AG09309 (cell line): Measurements from ENCODE around the gene RAB31.

Experiments used
- DNase-seq: peaks from one replicate; pipeline ENCODE4 v3.0.0-alpha.2; 2010; ENCODE audit warnings: low read depth
- H3K4me3 ChIP-seq: 2 replicates; pipeline ENCODE4 v1.5.1; 2011; ENCODE audit warnings: mild to moderate bottlenecking, low read depth, low read length, moderate library complexity; ENCODE audit not compliant: control insufficient read depth
- TF ChIP-seq, protein P1 (sequence below): IDR thresholded peaks from 2 replicates; pipeline ENCODE4 v1.5.1; 2011; ENCODE audit warnings: mild to moderate bottlenecking, low read depth, low read length, inconsistent platforms; ENCODE audit not compliant: insufficient read depth, control insufficient read depth; ENCODE audit errors: missing control alignments

Gene RAB31

DNA sequence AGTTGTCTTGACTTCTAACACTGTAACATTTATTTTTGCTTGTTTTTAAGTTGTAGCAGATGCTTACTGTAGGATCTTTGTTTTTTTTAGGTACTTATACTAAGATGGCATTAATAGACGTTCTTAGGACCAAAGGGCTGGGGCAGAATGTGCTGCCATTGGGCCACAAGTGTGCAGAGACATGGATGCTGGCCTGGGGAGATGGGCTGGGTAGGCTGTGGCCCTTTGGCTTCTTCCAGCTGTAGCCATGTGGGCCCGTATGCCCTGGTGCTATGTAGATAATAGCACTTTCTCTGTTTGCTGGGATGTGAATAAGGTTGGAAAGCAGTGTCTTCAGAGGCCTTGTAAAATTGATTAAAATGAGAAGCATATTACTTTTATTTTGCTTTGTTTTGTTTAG is 18.8 kb downstream of the RAB31 start:
- TF ChIP-seq, protein P1, sequence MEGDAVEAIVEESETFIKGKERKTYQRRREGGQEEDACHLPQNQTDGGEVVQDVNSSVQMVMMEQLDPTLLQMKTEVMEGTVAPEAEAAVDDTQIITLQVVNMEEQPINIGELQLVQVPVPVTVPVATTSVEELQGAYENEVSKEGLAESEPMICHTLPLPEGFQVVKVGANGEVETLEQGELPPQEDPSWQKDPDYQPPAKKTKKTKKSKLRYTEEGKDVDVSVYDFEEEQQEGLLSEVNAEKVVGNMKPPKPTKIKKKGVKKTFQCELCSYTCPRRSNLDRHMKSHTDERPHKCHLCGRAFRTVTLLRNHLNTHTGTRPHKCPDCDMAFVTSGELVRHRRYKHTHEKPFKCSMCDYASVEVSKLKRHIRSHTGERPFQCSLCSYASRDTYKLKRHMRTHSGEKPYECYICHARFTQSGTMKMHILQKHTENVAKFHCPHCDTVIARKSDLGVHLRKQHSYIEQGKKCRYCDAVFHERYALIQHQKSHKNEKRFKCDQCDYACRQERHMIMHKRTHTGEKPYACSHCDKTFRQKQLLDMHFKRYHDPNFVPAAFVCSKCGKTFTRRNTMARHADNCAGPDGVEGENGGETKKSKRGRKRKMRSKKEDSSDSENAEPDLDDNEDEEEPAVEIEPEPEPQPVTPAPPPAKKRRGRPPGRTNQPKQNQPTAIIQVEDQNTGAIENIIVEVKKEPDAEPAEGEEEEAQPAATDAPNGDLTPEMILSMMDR: no peak
- no peak overlapping the region for H3K4me3 ChIP-seq
- no peak for DNase-seq

DNA sequence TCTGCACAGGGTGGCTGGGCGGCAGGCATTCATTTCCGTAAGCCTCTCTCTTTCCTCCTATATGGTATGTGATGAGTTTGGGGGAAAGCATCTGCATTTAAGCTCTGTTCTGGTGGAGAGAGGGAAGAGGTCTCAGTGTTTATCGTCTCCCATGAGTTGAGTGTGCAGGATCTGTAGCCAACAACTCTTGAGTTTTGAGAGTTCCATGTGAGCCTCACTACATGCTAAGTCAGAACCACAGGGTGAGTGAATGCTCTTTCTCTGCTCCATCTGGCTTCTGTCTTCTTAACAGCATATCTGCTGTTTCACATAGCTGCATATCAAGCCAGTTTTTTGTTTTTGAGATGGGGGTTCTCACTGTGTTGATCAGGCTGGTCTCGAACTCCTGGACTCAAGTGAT is 22.7 kb downstream of the RAB31 start:
- DNase-seq: no peak

DNA sequence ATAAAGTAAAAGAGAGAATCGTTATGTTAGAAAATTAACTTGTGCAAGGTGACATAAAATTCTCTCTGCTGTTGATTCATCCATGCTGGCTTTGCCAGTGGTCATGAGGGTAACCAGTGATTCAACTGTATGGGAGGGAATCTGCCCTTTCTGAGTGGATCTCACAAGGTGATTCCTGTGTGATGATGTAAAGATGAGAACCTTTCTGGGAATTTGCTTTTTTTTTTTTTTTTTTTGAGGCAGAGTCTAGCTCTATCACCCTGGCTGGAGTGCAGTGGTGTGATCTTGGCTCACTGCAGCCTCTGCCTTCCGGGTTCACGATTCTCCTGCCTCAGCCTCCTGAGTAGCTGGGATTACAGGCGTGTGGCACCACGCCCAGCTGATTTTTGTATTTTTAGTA is 23.3 kb downstream of the RAB31 start:
- DNase-seq: no peak
- no peak overlapping the region for H3K4me3 ChIP-seq
- TF ChIP-seq, protein P1: no peak

More for the DNA sequence above, 22.7 kb downstream of the RAB31 start:
- TF ChIP-seq, protein P1: no peak
- no peak overlapping the region for H3K4me3 ChIP-seq

DNA sequence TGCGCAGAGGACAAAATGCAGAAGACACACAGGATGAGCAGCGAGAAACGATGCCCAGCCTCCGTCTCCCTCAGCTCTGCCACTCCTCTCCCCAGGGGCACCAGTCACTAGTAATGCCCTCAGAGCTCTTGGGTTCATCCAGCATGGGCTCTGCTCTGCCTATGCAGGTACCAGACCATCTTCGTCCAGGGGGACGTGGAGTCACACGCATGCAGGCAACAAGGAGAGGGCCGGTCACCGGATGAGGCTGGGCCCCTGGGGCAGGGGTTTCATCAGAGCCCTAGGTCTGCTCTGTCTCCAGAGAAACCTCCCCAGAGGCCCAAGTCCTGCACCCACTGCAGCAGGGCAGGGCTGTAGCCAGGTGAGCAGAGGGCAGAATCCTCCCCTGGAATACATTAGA is 23.9 kb downstream of the RAB31 start:
- TF ChIP-seq, protein P1: no peak
- no peak for DNase-seq
- no peak overlapping the region for H3K4me3 ChIP-seq

DNA sequence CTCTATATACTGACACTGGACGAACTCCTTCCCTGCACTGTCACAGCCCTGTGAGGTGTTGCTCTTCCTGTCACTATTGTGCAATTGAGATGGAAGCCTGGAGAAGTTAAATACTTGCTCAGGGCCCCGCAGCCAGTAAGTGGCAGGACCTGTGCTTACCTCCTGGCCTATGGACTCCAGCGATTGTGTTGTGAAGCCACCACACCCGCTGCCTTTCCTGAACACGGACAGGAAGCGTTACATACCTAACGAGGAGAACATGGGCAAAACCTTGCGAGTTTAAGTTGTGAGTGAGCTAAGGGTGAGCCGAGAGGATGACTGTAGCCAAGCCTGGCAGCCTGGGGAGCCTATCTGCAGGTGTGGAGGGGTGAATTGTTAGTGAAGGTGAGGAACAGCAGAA is 26.1 kb downstream of the RAB31 start:
- no peak overlapping the region for H3K4me3 ChIP-seq
- TF ChIP-seq, protein P1: no peak
- no peak for DNase-seq

DNA sequence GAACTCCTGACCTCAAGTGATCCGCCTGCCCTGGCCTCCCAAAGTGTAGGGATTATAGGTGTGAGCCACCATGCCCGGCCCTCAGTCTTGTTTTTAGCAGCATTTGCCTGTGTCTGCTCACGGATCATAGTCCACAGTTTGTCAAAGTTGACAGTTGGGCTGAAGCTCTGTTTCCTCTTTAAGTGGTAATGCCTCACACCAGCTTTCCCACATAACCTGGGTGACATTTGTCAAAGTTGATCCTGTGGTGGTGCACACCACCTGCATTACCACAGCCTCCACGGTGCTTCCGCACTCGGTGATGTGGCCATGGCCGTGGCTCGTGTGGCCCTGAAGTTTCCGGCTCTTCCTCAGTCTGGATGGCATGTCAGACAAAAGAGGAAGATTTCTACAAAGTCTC is 27.1 kb downstream of the RAB31 start:
- H3K4me3 ChIP-seq: no peak overlapping the region
- TF ChIP-seq, protein P1: no peak
- no peak for DNase-seq

DNA sequence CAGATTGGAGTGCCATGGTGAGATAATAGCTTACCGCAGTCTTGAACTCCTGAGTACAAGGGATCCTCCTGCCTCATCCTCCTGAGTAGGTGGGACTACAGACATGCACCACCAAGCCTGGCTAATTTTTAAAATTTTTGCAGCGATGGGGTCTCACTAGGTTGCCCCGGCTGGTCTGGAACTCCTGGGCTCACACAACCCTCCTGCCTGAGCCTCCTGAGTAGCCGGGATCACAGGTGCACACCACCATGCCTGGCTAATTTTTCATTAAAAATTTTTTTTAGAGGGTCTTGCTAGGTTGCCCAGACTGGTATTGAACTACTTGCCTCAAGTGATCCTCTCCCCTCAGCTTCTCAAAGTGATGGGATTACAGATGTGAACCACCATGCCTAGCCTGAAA is 27.8 kb downstream of the RAB31 start:
- TF ChIP-seq, protein P1: no peak
- H3K4me3 ChIP-seq: no peak overlapping the region
- DNase-seq: no peak
